ENCODE measurements around the gene GRID2. TPM values are rescaled to one million over a fixed set of nuclear protein-coding genes. Genes with fewer than 3 reads are reported as not detected.

Gene GRID2
- total RNA-seq, 1 donor from 2014 or later: 1.3 TPM

- Mint-ChIP-seq H3K4me3 (no peak overlapping the region), H3K27me3 (ENCODE audit: low read depth) (no peaks in the 10 kb centered on the region), H3K4me1 (peaks cover 6% of the 10 kb centered on the region), H3K27ac (ENCODE audit: unreplicated experiment) (no peak overlapping the region), H3K9me3 (no peaks in the 10 kb centered on the region), H3K36me3 (ENCODE audit: low read depth) (no peaks in the 10 kb centered on the region)
- TF ChIP-seq, protein P1, sequence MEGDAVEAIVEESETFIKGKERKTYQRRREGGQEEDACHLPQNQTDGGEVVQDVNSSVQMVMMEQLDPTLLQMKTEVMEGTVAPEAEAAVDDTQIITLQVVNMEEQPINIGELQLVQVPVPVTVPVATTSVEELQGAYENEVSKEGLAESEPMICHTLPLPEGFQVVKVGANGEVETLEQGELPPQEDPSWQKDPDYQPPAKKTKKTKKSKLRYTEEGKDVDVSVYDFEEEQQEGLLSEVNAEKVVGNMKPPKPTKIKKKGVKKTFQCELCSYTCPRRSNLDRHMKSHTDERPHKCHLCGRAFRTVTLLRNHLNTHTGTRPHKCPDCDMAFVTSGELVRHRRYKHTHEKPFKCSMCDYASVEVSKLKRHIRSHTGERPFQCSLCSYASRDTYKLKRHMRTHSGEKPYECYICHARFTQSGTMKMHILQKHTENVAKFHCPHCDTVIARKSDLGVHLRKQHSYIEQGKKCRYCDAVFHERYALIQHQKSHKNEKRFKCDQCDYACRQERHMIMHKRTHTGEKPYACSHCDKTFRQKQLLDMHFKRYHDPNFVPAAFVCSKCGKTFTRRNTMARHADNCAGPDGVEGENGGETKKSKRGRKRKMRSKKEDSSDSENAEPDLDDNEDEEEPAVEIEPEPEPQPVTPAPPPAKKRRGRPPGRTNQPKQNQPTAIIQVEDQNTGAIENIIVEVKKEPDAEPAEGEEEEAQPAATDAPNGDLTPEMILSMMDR (conservative IDR thresholded peaks at IDR 0.05): no peak
- DNase-seq (ENCODE audit: low read depth, low spot score): no peak
These were observed 913.7 kb downstream of the GRID2 start for GRCh38 chr4:93217431-93217830.

GRCh38 chr4:93221771-93222170 lies 918.0 kb downstream of the GRID2 start:
- TF ChIP-seq, protein P1 (conservative IDR thresholded peaks at IDR 0.05): no peak
- no peaks in the 10 kb centered on the region for H3K36me3 Mint-ChIP-seq (ENCODE audit: low read depth)
- H3K4me3 Mint-ChIP-seq: no peak overlapping the region
- no peak for DNase-seq (ENCODE audit: low read depth, low spot score)
- peaks cover 4% of the 10 kb centered on the region for H3K9me3 Mint-ChIP-seq
- no peak overlapping the region for H3K27ac Mint-ChIP-seq (ENCODE audit: unreplicated experiment)
- peaks cover 6% of the 10 kb centered on the region for H3K4me1 Mint-ChIP-seq
- H3K27me3 Mint-ChIP-seq (ENCODE audit: low read depth): no peaks in the 10 kb centered on the region

GRCh38 chr4:93228021-93228420 lies 924.3 kb downstream of the GRID2 start:
- Mint-ChIP-seq H3K4me1 (no peaks in the 10 kb centered on the region), H3K4me3 (no peak overlapping the region), H3K9me3 (peaks cover 4% of the 10 kb centered on the region), H3K27ac (ENCODE audit: unreplicated experiment) (no peak overlapping the region), H3K27me3 (ENCODE audit: low read depth) (no peaks in the 10 kb centered on the region), H3K36me3 (ENCODE audit: low read depth) (no peaks in the 10 kb centered on the region)
- DNase-seq (ENCODE audit: low read depth, low spot score): no peak
- TF ChIP-seq, protein P1 (conservative IDR thresholded peaks at IDR 0.05): no peak

DNA sequence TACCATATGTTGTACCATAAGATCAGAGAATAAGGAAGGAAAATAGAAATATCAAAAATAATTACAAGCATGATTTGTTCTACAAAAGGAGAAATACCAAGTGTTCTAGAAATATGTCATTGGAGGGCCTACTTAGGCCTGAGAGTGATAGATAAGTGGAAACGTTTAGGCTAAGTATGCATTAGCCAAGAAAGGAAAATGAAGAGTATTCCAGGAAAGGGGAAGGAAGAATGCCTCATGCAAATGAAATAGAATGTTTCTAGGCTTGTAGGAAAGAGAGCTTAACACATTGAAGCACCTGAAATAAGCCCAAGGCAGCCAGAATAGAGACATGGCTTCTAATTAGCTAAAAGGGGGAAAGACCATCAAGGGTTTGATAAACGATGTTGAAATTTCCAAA lies 929.1 kb downstream of the GRID2 start:
- H3K36me3 Mint-ChIP-seq (ENCODE audit: low read depth): no peaks in the 10 kb centered on the region
- TF ChIP-seq, protein P1 (conservative IDR thresholded peaks at IDR 0.05): no peak
- H3K4me1 Mint-ChIP-seq: no peaks in the 10 kb centered on the region
- no peak overlapping the region for H3K4me3 Mint-ChIP-seq
- DNase-seq (ENCODE audit: low read depth, low spot score): no peak
- no peaks in the 10 kb centered on the region for H3K9me3 Mint-ChIP-seq
- no peaks in the 10 kb centered on the region for H3K27me3 Mint-ChIP-seq (ENCODE audit: low read depth)
- H3K27ac Mint-ChIP-seq (ENCODE audit: unreplicated experiment): no peak overlapping the region

GRCh38 chr4:93237521-93237920 lies 933.8 kb downstream of the GRID2 start:
- no peak overlapping the region for H3K27ac Mint-ChIP-seq (ENCODE audit: unreplicated experiment)
- TF ChIP-seq, protein P1 (conservative IDR thresholded peaks at IDR 0.05): no peak
- H3K27me3 Mint-ChIP-seq (ENCODE audit: low read depth): no peaks in the 10 kb centered on the region
- H3K36me3 Mint-ChIP-seq (ENCODE audit: low read depth): no peaks in the 10 kb centered on the region
- no peaks in the 10 kb centered on the region for H3K9me3 Mint-ChIP-seq
- H3K4me3 Mint-ChIP-seq: no peak overlapping the region
- DNase-seq (ENCODE audit: low read depth, low spot score): no peak
- H3K4me1 Mint-ChIP-seq: no peaks in the 10 kb centered on the region

DNA sequence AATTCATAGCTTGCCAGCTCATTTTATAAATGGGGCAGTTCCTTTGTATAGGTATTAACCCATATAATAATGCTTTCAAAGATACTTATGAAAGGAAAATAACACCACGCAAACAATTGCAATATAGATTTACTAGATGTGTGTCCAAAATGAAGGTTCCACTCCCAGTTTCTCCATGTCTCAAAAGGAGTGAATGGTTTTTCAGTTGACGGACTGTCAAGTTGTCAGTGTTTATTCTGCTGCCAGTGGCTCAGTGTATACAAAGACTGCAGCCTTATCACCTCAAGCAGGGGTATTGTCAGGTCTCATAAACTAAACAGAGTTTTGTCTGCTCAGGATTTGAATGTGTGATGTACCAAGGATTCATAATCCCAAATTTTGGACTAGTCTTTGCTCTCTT lies 939.5 kb downstream of the GRID2 start:
- no peak for DNase-seq (ENCODE audit: low read depth, low spot score)
- Mint-ChIP-seq H3K27ac (ENCODE audit: unreplicated experiment) (no peak overlapping the region), H3K9me3 (no peaks in the 10 kb centered on the region), H3K36me3 (ENCODE audit: low read depth) (no peaks in the 10 kb centered on the region), H3K4me3 (no peak overlapping the region), H3K27me3 (ENCODE audit: low read depth) (no peaks in the 10 kb centered on the region), H3K4me1 (no peaks in the 10 kb centered on the region)
- TF ChIP-seq, protein P1 (conservative IDR thresholded peaks at IDR 0.05): no peak

Measured in neural crest cell (in vitro differentiated cells).